HCT116 (cell line): ENCODE data around the gene IQCN. TPM values are rescaled to one million over a fixed set of nuclear protein-coding genes. Genes with fewer than 3 reads are reported as not detected.
A peak's percentile ranks its signal among the peaks of the same experiment; 100 is the strongest.

Experiments used
- ATAC-seq: fragments of 200-7000 bp; cut with Tn5 transposase; 2 replicates; pipeline ENCODE4 v1.9.1; 2020; ENCODE audit warnings: mild to moderate bottlenecking, moderate library complexity
- BruUV-seq: library from RNA; stranded (reverse); fragments of 400-500 nt; replicated peaks from 2 replicates; lab custom pipeline; 2021; lab: Mats Ljungman, UMichigan
- CTCF ChIA-PET: fragments of 300-600 bp; sonication (Branson Sonifier 250); formaldehyde crosslinking; loops from one replicate; lab custom pipeline; 2021; ENCODE audit warnings: antibody characterized with exemption; lab: Charles Lee
- POLR2A ChIA-PET: fragments of 300-600, 350-600 bp; sonication (Branson Sonifier 250); formaldehyde crosslinking; loops from one replicate; lab custom pipeline; 2021; ENCODE audit warnings: antibody characterized with exemption; lab: Charles Lee
- RAD21 ChIA-PET, 2 experiments: fragments of 300-600 bp; sonication (Branson Sonifier 250); formaldehyde crosslinking; loops; one replicate each; lab custom pipeline; 2023; ENCODE audit warnings: low total read pairs in 2 of 2; ENCODE audit not compliant: uncharacterized antibody in 2 of 2, unreplicated experiment in 2 of 2, low non-redundant PET in 1 of 2; lab: Charles Lee
- DNase-seq: peaks from one replicate; pipeline ENCODE4 v3.0.0-alpha.2; 2010; ENCODE audit warnings: low read depth, low spot score
- H2AFZ ChIP-seq: fragments of 200-600 bp; shearing (Covaris generic), sonication (generic); 2 replicates; pipeline ENCODE4 v1.6.1; 2017; ENCODE audit warnings: low read depth, mixed run types, mixed read lengths, antibody characterized with exemption, low read length; ENCODE audit not compliant: poor library complexity, severe bottlenecking
- H3K27ac ChIP-seq: 2 replicates; pipeline ENCODE4 v1.5.1; 2012; ENCODE audit warnings: low read depth, low read length
- H3K27me3 ChIP-seq: fragments of 200-600 bp; sonication (generic); 2 replicates; pipeline ENCODE4 v1.6.1; 2016; ENCODE audit warnings: mixed run types, low read length, mixed read lengths; ENCODE audit not compliant: insufficient read depth
- H3K36me3 ChIP-seq, 2 experiments: fragments of 200-500 bp in 1 of 2; fragments of 200-600 bp in 1 of 2; sonication (Bioruptor generic) in 1 of 2; sonication (generic) in 1 of 2; 2 replicates each; pipeline versions ENCODE4 v1.5.1 to v1.6.1; 2014 to 2016; ENCODE audit warnings: low read length in 2 of 2, inconsistent platforms in 1 of 2, mixed read lengths in 1 of 2, mixed run types in 1 of 2; ENCODE audit not compliant: insufficient read depth in 2 of 2, control insufficient read depth in 1 of 2
- H3K4me1 ChIP-seq, 2 experiments: fragments of 200-600 bp in 1 of 2; sonication (generic) in 1 of 2; 2 replicates each; pipeline versions ENCODE4 v1.5.1 to v1.6.1; 2012 to 2017; ENCODE audit warnings: low read length in 2 of 2, inconsistent platforms in 1 of 2, mild to moderate bottlenecking in 1 of 2, mixed read lengths in 1 of 2, mixed run types in 1 of 2, moderate library complexity in 1 of 2; ENCODE audit not compliant: insufficient read depth in 2 of 2, control insufficient read depth in 1 of 2
- H3K4me2 ChIP-seq: fragments of 200-600 bp; sonication (generic); 2 replicates; pipeline ENCODE4 v1.6.1; 2017; ENCODE audit warnings: mixed run types, low read length, mixed read lengths
- H3K4me3 ChIP-seq, 2 experiments: fragments of 200-600 bp in 1 of 2; sonication (generic) in 1 of 2; replicated peaks in 1 of 2; 2 replicates each; pipeline ENCODE4 v1.5.1; 2011 to 2016; ENCODE audit warnings: low read length in 2 of 2, control low read depth in 1 of 2, low read depth in 1 of 2, mild to moderate bottlenecking in 1 of 2, mixed read lengths in 1 of 2, mixed run types in 1 of 2
- H3K79me2 ChIP-seq: fragments of 200-600 bp; sonication (generic); 2 replicates; pipeline ENCODE4 v1.6.1; 2017; ENCODE audit warnings: mild to moderate bottlenecking, mixed run types, low read length, moderate library complexity, mixed read lengths; ENCODE audit not compliant: insufficient read depth
- H3K9ac ChIP-seq: fragments of 200-600 bp; sonication (generic); 2 replicates; pipeline ENCODE4 v1.6.1; 2016; ENCODE audit warnings: low read length, mixed read lengths
- H3K9me2 ChIP-seq: fragments of 200-600 bp; sonication (generic), shearing (Covaris generic); 2 replicates; pipeline ENCODE4 v1.6.1; 2017; ENCODE audit warnings: mixed run types, mild to moderate bottlenecking, moderate library complexity; ENCODE audit not compliant: insufficient read depth
- H3K9me3 ChIP-seq, 2 experiments: fragments of 200-500 bp in 1 of 2; fragments of 200-600 bp in 1 of 2; sonication (Bioruptor generic) in 1 of 2; sonication (generic) in 1 of 2; 2 replicates each; pipeline ENCODE4 v1.6.1; 2014 to 2017; ENCODE audit warnings: low read length in 2 of 2, mixed read lengths in 2 of 2, inconsistent platforms in 1 of 2, low read depth in 1 of 2, mild to moderate bottlenecking in 1 of 2, mixed run types in 1 of 2, moderate library complexity in 1 of 2; ENCODE audit not compliant: control insufficient read depth in 1 of 2, insufficient read depth in 1 of 2
- H4K20me1 ChIP-seq: fragments of 200-600 bp; sonication (generic), shearing (Covaris generic); 2 replicates; pipeline ENCODE4 v1.6.1; 2017; ENCODE audit warnings: mixed run types, mild to moderate bottlenecking, moderate library complexity; ENCODE audit not compliant: insufficient read depth
- ATF3 ChIP-seq: IDR thresholded peaks from 2 replicates; pipeline ENCODE4 v1.6.1; 2012
- EGR1 ChIP-seq: IDR thresholded peaks from 2 replicates; pipeline ENCODE4 v1.6.1; 2012; ENCODE audit warnings: low read depth
- FOSL1 ChIP-seq: IDR thresholded peaks from 2 replicates; pipeline ENCODE4 v1.6.1; 2012; ENCODE audit warnings: low read depth
- YY1 ChIP-seq: IDR thresholded peaks from 2 replicates; pipeline ENCODE4 v1.6.1; 2011; ENCODE audit warnings: low read length, low read depth, moderate library complexity, mild to moderate bottlenecking; ENCODE audit not compliant: insufficient replicate concordance; ENCODE audit errors: extremely low read depth
- intact Hi-C: fragments of 100-400 bp; cut with micrococcal nuclease; formaldehyde crosslinking; loops from 2 replicates; pipeline ENCODE4 v1.10.0; 2022
- total RNA-seq: library from RNA; stranded (reverse); gene quantifications from one replicate; pipeline ENCODE4 v1.2.1, GENCODE V29; 2021; ENCODE audit not compliant: unreplicated experiment
- TF ChIP-seq, protein P1 (sequence below): IDR thresholded peaks from 2 replicates; pipeline ENCODE4 v1.6.1; 2012; ENCODE audit warnings: low read depth
- TF ChIP-seq, protein P2 (sequence below), 3 experiments: fragments of 200-600 bp in 1 of 3; sonication (generic) in 1 of 3; IDR thresholded peaks in 2 of 3; conservative IDR thresholded peaks in 1 of 3; 2 replicates each; pipeline ENCODE4 v1.5.1; 2012 to 2017; ENCODE audit warnings: low read depth in 2 of 3, low read length in 2 of 3, antibody characterized with exemption in 1 of 3, borderline replicate concordance in 1 of 3, control low read depth in 1 of 3, mild to moderate bottlenecking in 1 of 3, mixed read lengths in 1 of 3, mixed run types in 1 of 3, moderate library complexity in 1 of 3; ENCODE audit not compliant: insufficient read depth in 1 of 3

Gene IQCN
- total RNA-seq, 1 experiment from 2014 or later: 4.8 TPM

GRCh38 chr19:18234194-18234593, 40.1 kb downstream of the IQCN start:
- TF ChIP-seq EGR1 (no peak), ATF3 (no peak), YY1 (no peak), FOSL1 (no peak)
- no TSS peak for BruUV-seq
- no peaks in the 10 kb centered on the region for H3K36me3 ChIP-seq
- no peak overlapping the region for H3K27ac ChIP-seq
- DNase-seq (no peak), ATAC-seq (no peak)
- H3K4me2 ChIP-seq: no peak overlapping the region
- no peaks in the 10 kb centered on the region for H3K79me2 ChIP-seq
- POLR2A ChIA-PET: no interaction called here
- no peak overlapping the region for H2AFZ ChIP-seq
- CTCF ChIA-PET: no interaction called here
- no peaks in the 10 kb centered on the region for H4K20me1 ChIP-seq
- RAD21 ChIA-PET: no interaction called here
- no peaks in the 10 kb centered on the region for H3K9me2 ChIP-seq
- no peak overlapping the region for H3K9ac ChIP-seq
- intact Hi-C loops: no loop called here
- no peak overlapping the region for H3K4me3 ChIP-seq
- H3K4me1 ChIP-seq: peaks cover 2 to 16% of the 10 kb centered on the region in 2 experiments; a peak in 2 of 4 replicates
- H3K27me3 ChIP-seq: peaks cover 5% of the 10 kb centered on the region; the same call in 1 of the 2 replicates
- H3K9me3 ChIP-seq: no peaks in the 10 kb centered on the region

- POLR2A ChIA-PET: interaction anchor here (0.8 kb wide), 1 partner anchor 41 kb away, joined by 3 read pairs; the partner anchor contains the start of gene MPV17L2
- BruUV-seq: no TSS peak
- H3K79me2 ChIP-seq: no peaks in the 10 kb centered on the region
- intact Hi-C loops: no loop called here
- H3K4me2 ChIP-seq: no peak overlapping the region
- RAD21 ChIA-PET: no interaction called here
- no peak overlapping the region for H3K27ac ChIP-seq
- H4K20me1 ChIP-seq: no peaks in the 10 kb centered on the region
- H3K4me3 ChIP-seq: no peak overlapping the region
- CTCF ChIA-PET: no interaction called here
- peaks cover 2 to 16% of the 10 kb centered on the region in 2 experiments; a peak in 2 of 4 replicates for H3K4me1 ChIP-seq
- ATAC-seq (peak; percentile 54; the same call in 1 of the 2 replicates), DNase-seq (no peak)
- H3K36me3 ChIP-seq: no peaks in the 10 kb centered on the region
- H2AFZ ChIP-seq: no peak overlapping the region
- H3K9me2 ChIP-seq: no peaks in the 10 kb centered on the region
- TF ChIP-seq, protein P1, sequence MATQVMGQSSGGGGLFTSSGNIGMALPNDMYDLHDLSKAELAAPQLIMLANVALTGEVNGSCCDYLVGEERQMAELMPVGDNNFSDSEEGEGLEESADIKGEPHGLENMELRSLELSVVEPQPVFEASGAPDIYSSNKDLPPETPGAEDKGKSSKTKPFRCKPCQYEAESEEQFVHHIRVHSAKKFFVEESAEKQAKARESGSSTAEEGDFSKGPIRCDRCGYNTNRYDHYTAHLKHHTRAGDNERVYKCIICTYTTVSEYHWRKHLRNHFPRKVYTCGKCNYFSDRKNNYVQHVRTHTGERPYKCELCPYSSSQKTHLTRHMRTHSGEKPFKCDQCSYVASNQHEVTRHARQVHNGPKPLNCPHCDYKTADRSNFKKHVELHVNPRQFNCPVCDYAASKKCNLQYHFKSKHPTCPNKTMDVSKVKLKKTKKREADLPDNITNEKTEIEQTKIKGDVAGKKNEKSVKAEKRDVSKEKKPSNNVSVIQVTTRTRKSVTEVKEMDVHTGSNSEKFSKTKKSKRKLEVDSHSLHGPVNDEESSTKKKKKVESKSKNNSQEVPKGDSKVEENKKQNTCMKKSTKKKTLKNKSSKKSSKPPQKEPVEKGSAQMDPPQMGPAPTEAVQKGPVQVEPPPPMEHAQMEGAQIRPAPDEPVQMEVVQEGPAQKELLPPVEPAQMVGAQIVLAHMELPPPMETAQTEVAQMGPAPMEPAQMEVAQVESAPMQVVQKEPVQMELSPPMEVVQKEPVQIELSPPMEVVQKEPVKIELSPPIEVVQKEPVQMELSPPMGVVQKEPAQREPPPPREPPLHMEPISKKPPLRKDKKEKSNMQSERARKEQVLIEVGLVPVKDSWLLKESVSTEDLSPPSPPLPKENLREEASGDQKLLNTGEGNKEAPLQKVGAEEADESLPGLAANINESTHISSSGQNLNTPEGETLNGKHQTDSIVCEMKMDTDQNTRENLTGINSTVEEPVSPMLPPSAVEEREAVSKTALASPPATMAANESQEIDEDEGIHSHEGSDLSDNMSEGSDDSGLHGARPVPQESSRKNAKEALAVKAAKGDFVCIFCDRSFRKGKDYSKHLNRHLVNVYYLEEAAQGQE: peak; percentile 81
- TF ChIP-seq, protein P2, sequence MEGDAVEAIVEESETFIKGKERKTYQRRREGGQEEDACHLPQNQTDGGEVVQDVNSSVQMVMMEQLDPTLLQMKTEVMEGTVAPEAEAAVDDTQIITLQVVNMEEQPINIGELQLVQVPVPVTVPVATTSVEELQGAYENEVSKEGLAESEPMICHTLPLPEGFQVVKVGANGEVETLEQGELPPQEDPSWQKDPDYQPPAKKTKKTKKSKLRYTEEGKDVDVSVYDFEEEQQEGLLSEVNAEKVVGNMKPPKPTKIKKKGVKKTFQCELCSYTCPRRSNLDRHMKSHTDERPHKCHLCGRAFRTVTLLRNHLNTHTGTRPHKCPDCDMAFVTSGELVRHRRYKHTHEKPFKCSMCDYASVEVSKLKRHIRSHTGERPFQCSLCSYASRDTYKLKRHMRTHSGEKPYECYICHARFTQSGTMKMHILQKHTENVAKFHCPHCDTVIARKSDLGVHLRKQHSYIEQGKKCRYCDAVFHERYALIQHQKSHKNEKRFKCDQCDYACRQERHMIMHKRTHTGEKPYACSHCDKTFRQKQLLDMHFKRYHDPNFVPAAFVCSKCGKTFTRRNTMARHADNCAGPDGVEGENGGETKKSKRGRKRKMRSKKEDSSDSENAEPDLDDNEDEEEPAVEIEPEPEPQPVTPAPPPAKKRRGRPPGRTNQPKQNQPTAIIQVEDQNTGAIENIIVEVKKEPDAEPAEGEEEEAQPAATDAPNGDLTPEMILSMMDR (IDR thresholded peaks at IDR 0.05 in 2 of 3, conservative IDR thresholded peaks at IDR 0.05 in 1 of 3; ENCODE audit: borderline replicate concordance in 1 of 3, insufficient read depth in 1 of 3, low read depth in 2 of 3, low read length in 2 of 3): no peak
- H3K9me3 ChIP-seq: no peaks in the 10 kb centered on the region
- no peak overlapping the region for H3K9ac ChIP-seq
- peaks cover 5% of the 10 kb centered on the region; the same call in 1 of the 2 replicates for H3K27me3 ChIP-seq
Observed at GRCh38 chr19:18233224-18233825, 40.9 kb downstream of the IQCN start.
